Chondrocyte (in vitro differentiated cells): Measurements from ENCODE around the gene NRROS. TPM values are rescaled to one million over a fixed set of nuclear protein-coding genes. Genes with fewer than 3 reads are reported as not detected.

Experiments used
- DNase-seq: peaks from one replicate; pipeline ENCODE4 v3.0.0; 2021; ENCODE audit warnings: mixed read lengths, low spot score
- H3K27ac Mint-ChIP-seq: one replicate; pipeline ENCODE4 v1.8.0; 2021; ENCODE audit warnings: mild to moderate bottlenecking, moderate library complexity, mixed read lengths; ENCODE audit not compliant: unreplicated experiment
- H3K27me3 Mint-ChIP-seq: 2 replicates; pipeline ENCODE4 v1.8.0; 2021; ENCODE audit warnings: low read depth, mixed read lengths
- H3K36me3 Mint-ChIP-seq: 2 replicates; pipeline ENCODE4 v1.8.0; 2021; ENCODE audit warnings: low read depth, mixed read lengths
- H3K4me1 Mint-ChIP-seq: 2 replicates; pipeline ENCODE4 v1.8.0; 2021; ENCODE audit warnings: low read depth, mild to moderate bottlenecking, mixed read lengths
- H3K4me3 Mint-ChIP-seq: one replicate; pipeline ENCODE4 v1.8.0; 2021; ENCODE audit warnings: mild to moderate bottlenecking, moderate library complexity, mixed read lengths; ENCODE audit not compliant: unreplicated experiment
- H3K9me3 Mint-ChIP-seq: 2 replicates; pipeline ENCODE4 v1.8.0; 2021; ENCODE audit warnings: low read depth, mixed read lengths
- CTCF ChIP-seq: fragments of 200-600 bp; sonication (generic); IDR thresholded peaks from 2 replicates; pipeline ENCODE4 v1.5.0; 2021; ENCODE audit warnings: antibody characterized with exemption, mild to moderate bottlenecking, moderate library complexity
- total RNA-seq: library from RNA; stranded (reverse); gene quantifications from 3 replicates; pipeline ENCODE4 v1.2.1, GENCODE V29; 2021

The NRROS gene
- total RNA-seq, 1 donor from 2014 or later = 0.50 TPM

- Mint-ChIP-seq H3K27ac (no peak overlapping the region), H3K4me3 (no peak overlapping the region), H3K36me3 (no peaks in the 10 kb centered on the region), H3K4me1 (peaks cover 9% of the 10 kb centered on the region), H3K9me3 (no peaks in the 10 kb centered on the region), H3K27me3 (no peaks in the 10 kb centered on the region)
- no peak for DNase-seq
- no peak for TF ChIP-seq CTCF
These were observed 21.9 kb downstream of the NRROS start for GRCh38 chr3:196661400-196661799.

- no peak overlapping the region for H3K27ac Mint-ChIP-seq
- no peak for DNase-seq
- no peaks in the 10 kb centered on the region for H3K36me3 Mint-ChIP-seq
- TF ChIP-seq CTCF = no peak
- no peaks in the 10 kb centered on the region for H3K27me3 Mint-ChIP-seq
- H3K4me1 Mint-ChIP-seq = peaks cover 10% of the 10 kb centered on the region
- no peaks in the 10 kb centered on the region for H3K9me3 Mint-ChIP-seq
- no peak overlapping the region for H3K4me3 Mint-ChIP-seq
These were observed 22.5 kb downstream of the NRROS start for GRCh38 chr3:196662033-196662432.

- Mint-ChIP-seq H3K36me3 (no peaks in the 10 kb centered on the region), H3K4me1 (peaks cover 10% of the 10 kb centered on the region), H3K27ac (no peak overlapping the region), H3K9me3 (no peaks in the 10 kb centered on the region), H3K4me3 (no peak overlapping the region), H3K27me3 (no peaks in the 10 kb centered on the region)
- no peak for TF ChIP-seq CTCF
- DNase-seq = no peak
These were observed 23.4 kb downstream of the NRROS start for GRCh38 chr3:196662711-196663571.

- peaks cover 6% of the 10 kb centered on the region for H3K27me3 Mint-ChIP-seq
- H3K9me3 Mint-ChIP-seq = no peaks in the 10 kb centered on the region
- peaks cover 14% of the 10 kb centered on the region for H3K4me1 Mint-ChIP-seq
- no peak overlapping the region for H3K27ac Mint-ChIP-seq
- TF ChIP-seq CTCF = peak; percentile 10
- peak overlapping the region; percentile 12 for H3K4me3 Mint-ChIP-seq
- no peak for DNase-seq
- no peaks in the 10 kb centered on the region for H3K36me3 Mint-ChIP-seq
These were observed 26.7 kb downstream of the NRROS start for GRCh38 chr3:196666001-196666867.
